OCI-LY1 (cell line): ENCODE measurements around the gene D2HGDH.

Source experiments
- H2AFZ ChIP-seq: fragments of 200-600 bp; sonication (generic), shearing (Covaris generic); 2 replicates; pipeline ENCODE4 v1.6.0; 2014; ENCODE audit warnings: antibody characterized with exemption, mild to moderate bottlenecking, low read length
- H3F3A ChIP-seq: fragments of 200-600 bp; sonication (generic), shearing (Covaris generic); 2 replicates; pipeline ENCODE4 v1.6.0; 2014; ENCODE audit warnings: mild to moderate bottlenecking, antibody characterized with exemption, low read length, moderate library complexity; ENCODE audit not compliant: insufficient read depth
- H3K27ac ChIP-seq: fragments of 200-600 bp; sonication (generic); 2 replicates; pipeline ENCODE4 v1.5.1; 2014; ENCODE audit warnings: low read length, mixed run types, mild to moderate bottlenecking, low read depth; ENCODE audit not compliant: poor library complexity, severe bottlenecking
- H3K27me3 ChIP-seq: fragments of 200-600 bp; sonication (generic); 2 replicates; pipeline ENCODE4 v1.6.0; 2014; ENCODE audit warnings: antibody characterized with exemption, mild to moderate bottlenecking, low read length, moderate library complexity; ENCODE audit not compliant: insufficient read depth
- H3K36me3 ChIP-seq: fragments of 200-600 bp; sonication (generic); 2 replicates; pipeline ENCODE4 v1.6.1; 2014; ENCODE audit warnings: mild to moderate bottlenecking, antibody characterized with exemption, low read length, moderate library complexity, mixed read lengths; ENCODE audit not compliant: insufficient read depth
- H3K4me1 ChIP-seq: fragments of 200-600 bp; sonication (generic); 2 replicates; pipeline ENCODE4 v1.5.1; 2014; ENCODE audit warnings: mild to moderate bottlenecking, low read length, moderate library complexity; ENCODE audit not compliant: insufficient read depth, severe bottlenecking
- H3K4me2 ChIP-seq: fragments of 200-600 bp; sonication (generic), shearing (Covaris generic); 2 replicates; pipeline ENCODE4 v1.6.1; 2014; ENCODE audit warnings: low read length
- H3K4me3 ChIP-seq: fragments of 200-600 bp; sonication (generic); 2 replicates; pipeline ENCODE4 v1.5.1; 2014; ENCODE audit warnings: low read length, low read depth, mild to moderate bottlenecking, mixed read lengths; ENCODE audit not compliant: poor library complexity, severe bottlenecking
- H3K79me2 ChIP-seq: fragments of 200-600 bp; shearing (Covaris generic); 2 replicates; pipeline ENCODE4 v1.6.1; 2016; ENCODE audit warnings: mixed run types, low read length, mixed read lengths; ENCODE audit not compliant: insufficient read depth
- H3K9ac ChIP-seq: fragments of 200-600 bp; sonication (generic), shearing (Covaris generic); 2 replicates; pipeline ENCODE4 v1.6.1; 2014; ENCODE audit warnings: mild to moderate bottlenecking, low read length, mixed read lengths
- H3K9me2 ChIP-seq: fragments of 200-600 bp; sonication (generic), shearing (Covaris generic); 2 replicates; pipeline ENCODE4 v1.6.1; 2014; ENCODE audit warnings: low read depth, mild to moderate bottlenecking, low read length, mixed read lengths
- H3K9me3 ChIP-seq: fragments of 200-600 bp; shearing (Covaris generic); 2 replicates; pipeline ENCODE4 v1.6.1; 2014; ENCODE audit warnings: low read length, mixed read lengths
- H4K20me1 ChIP-seq: fragments of 200-600 bp; sonication (generic), shearing (Covaris generic); 2 replicates; pipeline ENCODE4 v1.6.0; 2016; ENCODE audit warnings: mild to moderate bottlenecking, low read length; ENCODE audit not compliant: insufficient read depth
- CTCF ChIP-seq: fragments of 200-600 bp; sonication (generic), shearing (Covaris generic); IDR thresholded peaks from 2 replicates; pipeline ENCODE4 v1.5.1; 2017; ENCODE audit warnings: mild to moderate bottlenecking, antibody characterized with exemption, low read length, moderate library complexity, mixed read lengths
- EZH2 ChIP-seq: fragments of 200-600 bp; sonication (generic), shearing (Covaris generic); IDR thresholded peaks from 2 replicates; pipeline ENCODE4 v1.8.0; 2017; ENCODE audit warnings: borderline replicate concordance, mixed run types, mild to moderate bottlenecking, antibody characterized with exemption, low read length, moderate library complexity, mixed read lengths

Gene D2HGDH

GRCh38 chr2:241724259-241724974 is 10.0 kb upstream of the D2HGDH start:
- H3K9me3 ChIP-seq = peaks cover 14% of the 10 kb centered on the region
- TF ChIP-seq EZH2 (no peak), CTCF (peak; percentile 20; the same call in 1 of the 2 replicates)
- no peaks in the 10 kb centered on the region for H4K20me1 ChIP-seq
- H3K9ac ChIP-seq = no peak overlapping the region
- no peak overlapping the region for H3K4me2 ChIP-seq
- no peaks in the 10 kb centered on the region for H3F3A ChIP-seq
- no peaks in the 10 kb centered on the region for H3K27me3 ChIP-seq
- H3K27ac ChIP-seq = no peak overlapping the region
- peaks cover 57% of the 10 kb centered on the region for H3K36me3 ChIP-seq
- no peaks in the 10 kb centered on the region for H3K79me2 ChIP-seq
- no peak overlapping the region for H2AFZ ChIP-seq
- H3K4me1 ChIP-seq = no peaks in the 10 kb centered on the region
- H3K9me2 ChIP-seq = no peaks in the 10 kb centered on the region
- H3K4me3 ChIP-seq = no peak overlapping the region

- Histone ChIP-seq H3K27me3 (no peaks in the 10 kb centered on the region), H4K20me1 (no peaks in the 10 kb centered on the region), H3F3A (no peaks in the 10 kb centered on the region), H3K36me3 (peaks cover 49% of the 10 kb centered on the region), H3K79me2 (no peaks in the 10 kb centered on the region), H3K27ac (no peak overlapping the region), H3K4me3 (no peak overlapping the region), H3K9me3 (peaks cover 14% of the 10 kb centered on the region), H3K9ac (no peak overlapping the region), H3K9me2 (no peaks in the 10 kb centered on the region), H3K4me2 (no peak overlapping the region), H3K4me1 (no peaks in the 10 kb centered on the region), H2AFZ (no peak overlapping the region)
- TF ChIP-seq CTCF (no peak), EZH2 (no peak)
Observed at GRCh38 chr2:241724975-241725870, 9.2 kb upstream of the D2HGDH start.

GRCh38 chr2:241726459-241726858 is 8.0 kb upstream of the D2HGDH start:
- H3K4me1 ChIP-seq = peaks cover 4% of the 10 kb centered on the region
- H3K4me3 ChIP-seq = no peak overlapping the region
- H3K4me2 ChIP-seq = no peak overlapping the region
- no peak overlapping the region for H2AFZ ChIP-seq
- no peaks in the 10 kb centered on the region for H3F3A ChIP-seq
- H3K79me2 ChIP-seq = no peaks in the 10 kb centered on the region
- H3K9ac ChIP-seq = no peak overlapping the region
- H3K27ac ChIP-seq = no peak overlapping the region
- no peaks in the 10 kb centered on the region for H4K20me1 ChIP-seq
- H3K9me2 ChIP-seq = no peaks in the 10 kb centered on the region
- no peaks in the 10 kb centered on the region for H3K27me3 ChIP-seq
- TF ChIP-seq CTCF (no peak), EZH2 (no peak)
- peaks cover 37% of the 10 kb centered on the region for H3K36me3 ChIP-seq
- H3K9me3 ChIP-seq = peaks cover 14% of the 10 kb centered on the region
